Stimulated activated CD8-positive, alpha-beta memory T cell treated with anti-CD3 and anti-CD28 coated beads, Interleukin-7, amount 100 ng/mL, for 24 hours (primary cell): ENCODE results near the gene DDHD1.

Source experiments
- DNase-seq: peaks from one replicate; pipeline ENCODE4 v3.0.0-alpha.2; 2020; ENCODE audit warnings: low read depth

Gene DDHD1

GRCh38 chr14:52988139-52988538 is 165.0 kb downstream of the DDHD1 start:
- no peak for DNase-seq

GRCh38 chr14:52987514-52987913 is 165.6 kb downstream of the DDHD1 start:
- no peak for DNase-seq

GRCh38 chr14:52987042-52987441 is 166.1 kb downstream of the DDHD1 start:
- no peak for DNase-seq
